ENCODE measurements around the gene TIMELESS.
"Not testable (repeated sequence)": the region's sequence is repeated elsewhere in the genome, so short reads cannot be mapped to it uniquely, and the experiment has no call there.

The TIMELESS gene

GRCh38 chr12:56462565-56462964 is 13.3 kb upstream of the TIMELESS start:
- no peak for DNase-seq (ENCODE audit: low read depth in 2 of 2)

GRCh38 chr12:56461235-56462159 is 12.3 kb upstream of the TIMELESS start:
- DNase-seq (ENCODE audit: low read depth in 2 of 2) = no peak

GRCh38 chr12:56457817-56458216 is 8.6 kb upstream of the TIMELESS start:
- DNase-seq (ENCODE audit: low read depth in 2 of 2) = no peak

- DNase-seq (ENCODE audit: low read depth in 2 of 2) = no peak
Measured at GRCh38 chr12:56454557-56454956, 5.3 kb upstream of the TIMELESS start, which contains the start of gene MIP. TSS of gene MIP (minus strand) at chr12:56454657. CDS start at chr12:56454613, 44 bp downstream.

- no peak for DNase-seq (ENCODE audit: low read depth in 2 of 2)
Measured at GRCh38 chr12:56451147-56451546, 1.9 kb upstream of the TIMELESS start.

GRCh38 chr12:56450241-56450640 is 1.0 kb upstream of the TIMELESS start:
- no peak for DNase-seq (ENCODE audit: low read depth in 2 of 2)

- DNase-seq (ENCODE audit: low read depth in 2 of 2) = no peak
Measured at GRCh38 chr12:56449622-56449984, 377 bp upstream of the TIMELESS start.

- DNase-seq (ENCODE audit: low read depth in 2 of 2) = not testable (repeated sequence)
Measured at GRCh38 chr12:56443208-56443607, 6.0 kb downstream of the TIMELESS start.

GRCh38 chr12:56437430-56438176 is 11.6 kb downstream of the TIMELESS start:
- DNase-seq (ENCODE audit: low read depth in 2 of 2) = no peak

- no peak for DNase-seq (ENCODE audit: low read depth in 2 of 2)
Measured at GRCh38 chr12:56434828-56435227, 14.4 kb downstream of the TIMELESS start.

GRCh38 chr12:56431850-56432249 is 17.4 kb downstream of the TIMELESS start:
- DNase-seq (ENCODE audit: low read depth in 2 of 2) = no peak

GRCh38 chr12:56431288-56431687 is 17.9 kb downstream of the TIMELESS start:
- DNase-seq (ENCODE audit: low read depth in 2 of 2) = no peak

GRCh38 chr12:56425940-56426438 is 23.2 kb downstream of the TIMELESS start:
- DNase-seq (ENCODE audit: low read depth in 2 of 2) = no peak

GRCh38 chr12:56425193-56425592 is 24.0 kb downstream of the TIMELESS start:
- no peak for DNase-seq (ENCODE audit: low read depth in 2 of 2)

- no peak for DNase-seq (ENCODE audit: low read depth in 2 of 2)
Measured at GRCh38 chr12:56420411-56420810, 28.8 kb downstream of the TIMELESS start.

GRCh38 chr12:56417739-56418138 is 31.5 kb downstream of the TIMELESS start:
- DNase-seq (ENCODE audit: low read depth in 2 of 2) = no peak

GRCh38 chr12:56414401-56414800 is 34.8 kb downstream of the TIMELESS start:
- DNase-seq (ENCODE audit: low read depth in 2 of 2) = no peak

- no peak for DNase-seq (ENCODE audit: low read depth in 2 of 2)
Measured at GRCh38 chr12:56413392-56413791, 35.8 kb downstream of the TIMELESS start.

GRCh38 chr12:56411781-56412639 is 37.2 kb downstream of the TIMELESS start:
- no peak for DNase-seq (ENCODE audit: low read depth in 2 of 2)

- DNase-seq (ENCODE audit: low read depth in 2 of 2) = no peak
Measured at GRCh38 chr12:56410768-56411167, 38.5 kb downstream of the TIMELESS start.

- no peak for DNase-seq (ENCODE audit: low read depth in 2 of 2)
Measured at GRCh38 chr12:56408799-56409417, 40.3 kb downstream of the TIMELESS start.

Data from stimulated activated CD4-positive, alpha-beta T cell treated with anti-CD3 and anti-CD28 coated beads, Interleukin-12 subunit alpha, Interleukin-12 subunit beta, amount 100 ng/mL, for 24 hours (primary cell).